HepG2 (cell line): ENCODE data around the gene NPPC. TPM values are rescaled to one million over a fixed set of nuclear protein-coding genes. Genes with fewer than 3 reads are reported as not detected.

ENCODE experiments used
- ATAC-seq: fragments of 200-7000 bp; cut with Tn5 transposase; 3 replicates; pipeline ENCODE4 v1.9.1; 2020; ENCODE audit warnings: mild to moderate bottlenecking, moderate library complexity
- BruUV-seq: library from RNA; stranded (reverse); fragments of 400-500 nt; replicated peaks from 2 replicates; lab custom pipeline; 2021; lab: Mats Ljungman, UMichigan
- CTCF ChIA-PET: fragments of 300-600 bp; formaldehyde crosslinking; extraction: SDS; loops from one replicate; lab custom pipeline; 2021; ENCODE audit warnings: low total read pairs, inconsistent platforms, low intra/inter-chr PET ratio; lab: Yijun Ruan, JAX
- POLR2A ChIA-PET: fragments of 350-600 bp; sonication (Branson Sonifier 250); formaldehyde crosslinking; loops from one replicate; lab custom pipeline; 2020; ENCODE audit warnings: antibody characterized with exemption, inconsistent platforms; lab: Yijun Ruan, JAX
- DNase-seq: peaks from one replicate; pipeline ENCODE4 v3.0.0-alpha.2; 2015; ENCODE audit warnings: low spot score
- FAIRE-seq: peaks from 3 replicates; lab custom pipeline; 2011; peaks lifted over from hg19 to GRCh38; lab: Jason Lieb, UNC
- H2AFZ ChIP-seq: one replicate; pipeline ENCODE4 v1.6.1; 2011; ENCODE audit warnings: low read length, inconsistent platforms
- H3K27ac ChIP-seq: fragments of 300-600 bp; 3 replicates; pipeline ENCODE4 v1.8.0; 2011; ENCODE audit warnings: mixed run types, mild to moderate bottlenecking, mixed read lengths, low read length, inconsistent platforms; ENCODE audit not compliant: insufficient read depth; ENCODE audit errors: extremely low read length
- H3K27me3 ChIP-seq, 2 experiments: fragments of 200-600 bp in 1 of 2; 2 replicates in 1 of 2; 3 replicates in 1 of 2; pipeline versions ENCODE4 v1.6.0 to v1.8.0; 2011; ENCODE audit warnings: low read length in 2 of 2, mild to moderate bottlenecking in 2 of 2, moderate library complexity in 2 of 2, inconsistent platforms in 1 of 2; ENCODE audit not compliant: insufficient read depth in 2 of 2, control insufficient read depth in 1 of 2
- H3K36me3 ChIP-seq, 2 experiments: fragments of 200-600 bp in 1 of 2; replicated peaks in 1 of 2; 2 replicates in 1 of 2; 3 replicates in 1 of 2; pipeline versions ENCODE4 v1.5.1 to v1.8.0; 2011; ENCODE audit warnings: low read length in 2 of 2, inconsistent platforms in 1 of 2; ENCODE audit not compliant: insufficient read depth in 2 of 2, control insufficient read depth in 1 of 2
- H3K4me1 ChIP-seq: 2 replicates; pipeline ENCODE4 v1.5.1; 2012; ENCODE audit warnings: low read length, inconsistent platforms; ENCODE audit not compliant: insufficient read depth
- H3K4me2 ChIP-seq: 2 replicates; pipeline ENCODE4 v1.6.0; 2011; ENCODE audit warnings: low read depth, low read length, inconsistent platforms
- H3K4me3 ChIP-seq, 3 experiments: fragments of 200-600 bp in 1 of 3; sonication (generic), shearing (Covaris generic) in 1 of 3; replicated peaks in 1 of 3; 2 replicates each; pipeline ENCODE4 v1.5.1; 2011 to 2016; ENCODE audit warnings: low read length in 3 of 3, inconsistent platforms in 2 of 3, low read depth in 2 of 3, mild to moderate bottlenecking in 2 of 3, control low read depth in 1 of 3, mixed read lengths in 1 of 3; ENCODE audit not compliant: insufficient read depth in 1 of 3
- H3K79me2 ChIP-seq: one replicate; pipeline ENCODE4 v1.6.1; 2011; ENCODE audit warnings: low read length, inconsistent platforms; ENCODE audit not compliant: insufficient read depth
- H3K9ac ChIP-seq: 2 replicates; pipeline ENCODE4 v1.6.0; 2011; ENCODE audit warnings: mild to moderate bottlenecking, low read depth, low read length, inconsistent platforms; ENCODE audit not compliant: insufficient read depth
- H3K9me3 ChIP-seq: 2 replicates; pipeline ENCODE4 v1.5.1; 2012; ENCODE audit warnings: mild to moderate bottlenecking, low read length
- H4K20me1 ChIP-seq: 2 replicates; pipeline ENCODE4 v1.6.0; 2011; ENCODE audit warnings: inconsistent platforms, mild to moderate bottlenecking, low read length, moderate library complexity; ENCODE audit not compliant: insufficient read depth
- SOX13 ChIP-seq, 3 experiments: fragments of 450-650 bp in 1 of 3; sonication (generic) in 1 of 3; formaldehyde crosslinking in 1 of 3; IDR thresholded peaks in 2 of 3; conservative IDR thresholded peaks in 1 of 3; 2 replicates each; pipeline versions ENCODE4 v1.5.0 to v1.6.1; 2016 to 2020; ENCODE audit warnings: antibody characterized with exemption in 1 of 3, mild to moderate bottlenecking in 1 of 3, missing compliant biosample characterization in 1 of 3, missing genetic modification reagents in 1 of 3, moderate library complexity in 1 of 3
- ZSCAN5A ChIP-seq: sonication (generic); formaldehyde crosslinking; IDR thresholded peaks from 2 replicates; pipeline ENCODE4 v1.8.0; 2022; ENCODE audit warnings: mild to moderate bottlenecking, missing genetic modification reagents, borderline replicate concordance
- WGBS: methylation state at CpG from one replicate; pipeline ENCODE4 v1.1.6; 2017; ENCODE audit warnings: low lambda C conversion rate; 5-methylcytosine and 5-hydroxymethylcytosine counted together
- in situ Hi-C: cut with HindIII; loops from 2 replicates; pipeline ENCODE4 v1.10.0; 2017; ENCODE audit warnings: low pct_unique_long_range_greater_than_20kb; ENCODE audit not compliant: extremely low pct_ligation_motif_present
- intact Hi-C: fragments of 100-400 bp; cut with micrococcal nuclease; formaldehyde crosslinking; loops from one replicate; pipeline ENCODE4 v1.10.0; 2022; ENCODE audit not compliant: unreplicated experiment
- polyA plus RNA-seq, 8 experiments: library from polyadenylated mRNA; depleted of rRNA in 3 of 8; stranded (reverse) in 7 of 8; unstranded in 1 of 8; fragments of >200 nt; fragmentation: Illumina TruSeq in 4 of 8; extraction: Trizol in 4 of 8; gene quantifications; 2 replicates each; pipeline versions ENCODE4 v1.2.1 to v1.2.3, GENCODE V29; 2011 to 2016; ENCODE audit warnings: low read depth in 4 of 8, missing spikeins in 1 of 8, mixed read lengths in 1 of 8; ENCODE audit not compliant: insufficient read depth in 1 of 8
- total RNA-seq, 5 experiments: library from RNA; depleted of rRNA; stranded (reverse); fragments of >200 nt; fragmentation: Illumina TruSeq; extraction: Trizol; gene quantifications; 2 replicates each; pipeline ENCODE4 v1.2.3, GENCODE V29; 2016; ENCODE audit warnings: low read depth in 1 of 5
- TF ChIP-seq, protein P1 (sequence below): sonication (generic); formaldehyde crosslinking; IDR thresholded peaks from 2 replicates; pipeline ENCODE4 v1.5.1; 2020; ENCODE audit warnings: mild to moderate bottlenecking, missing genetic modification reagents, moderate library complexity

NPPC gene
- total and polyA plus RNA-seq, 2 of the 13 experiments (the other 11 are each of a cell fraction or from before 2014, with no cell fraction given) = 0.11 TPM; not detected in 1

GRCh38 chr2:231941673-231942072, 15.5 kb upstream of the NPPC start:
- Histone ChIP-seq H3K36me3 (no peaks in the 10 kb centered on the region), H3K4me3 (no peak overlapping the region), H2AFZ (no peak overlapping the region), H3K4me2 (no peak overlapping the region), H4K20me1 (no peaks in the 10 kb centered on the region), H3K9me3 (no peaks in the 10 kb centered on the region), H3K27me3 (peaks cover 5 to 21% of the 10 kb centered on the region in 2 experiments), H3K9ac (no peak overlapping the region), H3K27ac (no peak overlapping the region), H3K4me1 (no peaks in the 10 kb centered on the region), H3K79me2 (no peaks in the 10 kb centered on the region)
- ATAC-seq = no peak
- DNase-seq = no peak
- TF ChIP-seq, protein P1, sequence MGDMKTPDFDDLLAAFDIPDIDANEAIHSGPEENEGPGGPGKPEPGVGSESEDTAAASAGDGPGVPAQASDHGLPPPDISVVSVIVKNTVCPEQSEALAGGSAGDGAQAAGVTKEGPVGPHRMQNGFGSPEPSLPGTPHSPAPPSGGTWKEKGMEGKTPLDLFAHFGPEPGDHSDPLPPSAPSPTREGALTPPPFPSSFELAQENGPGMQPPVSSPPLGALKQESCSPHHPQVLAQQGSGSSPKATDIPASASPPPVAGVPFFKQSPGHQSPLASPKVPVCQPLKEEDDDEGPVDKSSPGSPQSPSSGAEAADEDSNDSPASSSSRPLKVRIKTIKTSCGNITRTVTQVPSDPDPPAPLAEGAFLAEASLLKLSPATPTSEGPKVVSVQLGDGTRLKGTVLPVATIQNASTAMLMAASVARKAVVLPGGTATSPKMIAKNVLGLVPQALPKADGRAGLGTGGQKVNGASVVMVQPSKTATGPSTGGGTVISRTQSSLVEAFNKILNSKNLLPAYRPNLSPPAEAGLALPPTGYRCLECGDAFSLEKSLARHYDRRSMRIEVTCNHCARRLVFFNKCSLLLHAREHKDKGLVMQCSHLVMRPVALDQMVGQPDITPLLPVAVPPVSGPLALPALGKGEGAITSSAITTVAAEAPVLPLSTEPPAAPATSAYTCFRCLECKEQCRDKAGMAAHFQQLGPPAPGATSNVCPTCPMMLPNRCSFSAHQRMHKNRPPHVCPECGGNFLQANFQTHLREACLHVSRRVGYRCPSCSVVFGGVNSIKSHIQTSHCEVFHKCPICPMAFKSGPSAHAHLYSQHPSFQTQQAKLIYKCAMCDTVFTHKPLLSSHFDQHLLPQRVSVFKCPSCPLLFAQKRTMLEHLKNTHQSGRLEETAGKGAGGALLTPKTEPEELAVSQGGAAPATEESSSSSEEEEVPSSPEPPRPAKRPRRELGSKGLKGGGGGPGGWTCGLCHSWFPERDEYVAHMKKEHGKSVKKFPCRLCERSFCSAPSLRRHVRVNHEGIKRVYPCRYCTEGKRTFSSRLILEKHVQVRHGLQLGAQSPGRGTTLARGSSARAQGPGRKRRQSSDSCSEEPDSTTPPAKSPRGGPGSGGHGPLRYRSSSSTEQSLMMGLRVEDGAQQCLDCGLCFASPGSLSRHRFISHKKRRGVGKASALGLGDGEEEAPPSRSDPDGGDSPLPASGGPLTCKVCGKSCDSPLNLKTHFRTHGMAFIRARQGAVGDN (CRISPR knock-in tag) = peak; percentile 11; the same call in 1 of the 2 replicates
- TF ChIP-seq SOX13 (IDR thresholded peaks at IDR 0.05) = no peak
- no peak for TF ChIP-seq SOX13 (CRISPR knock-in tag; conservative IDR thresholded peaks at IDR 0.05 in 1 of 2, IDR thresholded peaks at IDR 0.05 in 1 of 2)
- no peak for TF ChIP-seq ZSCAN5A (CRISPR knock-in tag)
- WGBS = 49% methylated on average over 12 of the region's 12 CpGs
- intact Hi-C loops = no loop called here
- ChIA-PET CTCF (no interaction called here), POLR2A (interaction anchor here (1.0 kb wide), 1 partner anchor 20 kb away, joined by 3 read pairs; the partner anchor contains the start of gene DIS3L2)
- BruUV-seq = no TSS peak
- in situ Hi-C loops = no loop called here
- FAIRE-seq = no peak
